DND-41 (cell line): ENCODE results near the gene PCDHB4.
"Not testable (repeated sequence)": the region's sequence is repeated elsewhere in the genome, so short reads cannot be mapped to it uniquely, and the experiment has no call there.

Source experiments
- CTCF ChIP-seq: IDR thresholded peaks from 2 replicates; pipeline ENCODE4 v1.5.1; 2012; ENCODE audit warnings: borderline replicate concordance, low read length, moderate library complexity, mild to moderate bottlenecking; ENCODE audit not compliant: poor library complexity, severe bottlenecking; ENCODE audit errors: extremely low read depth
- EZH2 ChIP-seq: IDR thresholded peaks from 3 replicates; pipeline ENCODE4 v1.6.1; 2012; ENCODE audit warnings: borderline replicate concordance, low read depth, mild to moderate bottlenecking, moderate library complexity, low read length, inconsistent platforms; ENCODE audit not compliant: severe bottlenecking

GRCh38 chr5:141157901-141158300, 36.3 kb downstream of the PCDHB4 start:
- not testable (repeated sequence) for TF ChIP-seq CTCF, EZH2
